IPS-20b (cell line): Measurements from ENCODE around the gene FHIT.

Source experiments
- H3K27ac ChIP-seq: one replicate; pipeline ENCODE4 v1.5.1; 2013; ENCODE audit warnings: low read length
- H3K27me3 ChIP-seq: 2 replicates; pipeline ENCODE4 v1.6.1; 2013; ENCODE audit warnings: mild to moderate bottlenecking, low read length, inconsistent platforms; ENCODE audit not compliant: insufficient read depth
- H3K36me3 ChIP-seq: 2 replicates; pipeline ENCODE4 v1.6.1; 2013; ENCODE audit warnings: low read depth, mild to moderate bottlenecking, inconsistent platforms, low read length, moderate library complexity; ENCODE audit not compliant: insufficient read depth
- H3K4me1 ChIP-seq: 2 replicates; pipeline ENCODE4 v1.6.1; 2013; ENCODE audit warnings: mild to moderate bottlenecking, control low read depth, inconsistent platforms, low read length, moderate library complexity; ENCODE audit not compliant: insufficient read depth
- H3K4me3 ChIP-seq: 2 replicates; pipeline ENCODE4 v1.5.1; 2013; ENCODE audit warnings: mild to moderate bottlenecking, low read length, inconsistent platforms
- H3K9ac ChIP-seq: 2 replicates; pipeline ENCODE4 v1.6.1; 2013; ENCODE audit warnings: low read depth, mild to moderate bottlenecking, inconsistent platforms, low read length, moderate library complexity
- H3K9me3 ChIP-seq: 2 replicates; pipeline ENCODE4 v1.6.1; 2013; ENCODE audit warnings: mild to moderate bottlenecking, low read depth, low read length, inconsistent platforms; ENCODE audit not compliant: insufficient read depth

FHIT gene

DNA sequence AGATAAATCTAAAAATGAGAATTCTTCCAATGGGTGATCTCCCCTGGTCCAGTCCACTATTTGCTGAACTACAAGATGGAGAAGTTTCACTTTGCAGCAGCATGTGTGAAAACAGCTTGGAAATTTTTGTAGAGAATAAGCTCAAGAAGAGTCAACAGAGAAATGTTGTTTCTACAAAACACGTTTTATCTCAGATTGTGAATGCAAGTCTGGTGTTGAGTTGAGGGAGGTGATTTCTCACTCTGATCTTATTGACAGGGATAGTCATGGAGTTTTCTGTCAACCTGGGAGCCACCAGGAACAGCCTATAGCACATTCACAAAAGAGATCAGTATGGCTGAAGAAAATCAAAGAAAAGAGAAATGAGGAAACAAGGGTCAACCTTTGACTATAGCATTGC lies 1220.3 kb downstream of the FHIT start:
- Histone ChIP-seq H3K27ac (no peak overlapping the region), H3K27me3 (no peaks in the 10 kb centered on the region), H3K9ac (no peak overlapping the region), H3K4me3 (no peak overlapping the region), H3K4me1 (no peaks in the 10 kb centered on the region), H3K36me3 (no peaks in the 10 kb centered on the region), H3K9me3 (no peaks in the 10 kb centered on the region)

DNA sequence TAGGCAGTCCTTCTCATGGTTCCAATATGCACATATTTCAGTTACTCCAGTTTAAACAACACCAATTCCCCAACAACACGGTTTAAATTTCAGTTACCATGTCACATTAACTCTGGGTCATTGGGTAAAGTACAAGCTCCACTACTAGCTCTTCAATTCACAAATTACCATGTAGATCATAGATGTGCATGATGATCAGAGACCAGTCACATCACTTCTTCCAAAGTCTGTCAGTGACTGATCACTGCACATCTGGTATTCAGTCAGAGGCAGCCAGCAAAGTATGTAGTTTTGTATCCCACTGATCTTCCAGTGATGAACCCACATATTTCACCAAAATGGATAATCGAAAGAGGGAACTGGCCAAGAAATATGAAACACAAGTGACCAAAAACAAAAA lies 1223.0 kb downstream of the FHIT start:
- no peaks in the 10 kb centered on the region for H3K36me3 ChIP-seq
- no peak overlapping the region for H3K4me3 ChIP-seq
- H3K27ac ChIP-seq: no peak overlapping the region
- H3K4me1 ChIP-seq: no peaks in the 10 kb centered on the region
- H3K9ac ChIP-seq: no peak overlapping the region
- no peaks in the 10 kb centered on the region for H3K27me3 ChIP-seq
- H3K9me3 ChIP-seq: no peaks in the 10 kb centered on the region

DNA sequence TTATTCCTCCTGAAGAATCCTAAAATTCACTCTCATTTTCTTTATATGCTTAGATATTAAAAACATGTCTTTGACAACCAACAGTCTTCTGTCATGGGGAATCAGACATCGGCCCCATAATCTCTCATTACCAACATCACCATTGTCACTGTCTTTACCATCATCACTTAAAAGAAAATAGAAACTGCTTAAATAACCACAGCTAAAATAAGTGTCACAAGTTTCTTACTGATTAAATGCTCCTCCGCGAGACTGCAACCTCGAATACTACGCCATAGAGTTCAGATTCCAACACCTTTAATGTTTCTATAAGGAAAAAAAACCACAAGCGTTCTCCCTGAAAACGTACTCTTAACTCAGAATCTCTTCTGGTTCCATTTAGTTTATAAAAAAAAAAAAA lies 1223.9 kb downstream of the FHIT start:
- Histone ChIP-seq H3K9ac (no peak overlapping the region), H3K4me3 (no peak overlapping the region), H3K27me3 (no peaks in the 10 kb centered on the region), H3K36me3 (no peaks in the 10 kb centered on the region), H3K4me1 (no peaks in the 10 kb centered on the region), H3K27ac (no peak overlapping the region), H3K9me3 (no peaks in the 10 kb centered on the region)

DNA sequence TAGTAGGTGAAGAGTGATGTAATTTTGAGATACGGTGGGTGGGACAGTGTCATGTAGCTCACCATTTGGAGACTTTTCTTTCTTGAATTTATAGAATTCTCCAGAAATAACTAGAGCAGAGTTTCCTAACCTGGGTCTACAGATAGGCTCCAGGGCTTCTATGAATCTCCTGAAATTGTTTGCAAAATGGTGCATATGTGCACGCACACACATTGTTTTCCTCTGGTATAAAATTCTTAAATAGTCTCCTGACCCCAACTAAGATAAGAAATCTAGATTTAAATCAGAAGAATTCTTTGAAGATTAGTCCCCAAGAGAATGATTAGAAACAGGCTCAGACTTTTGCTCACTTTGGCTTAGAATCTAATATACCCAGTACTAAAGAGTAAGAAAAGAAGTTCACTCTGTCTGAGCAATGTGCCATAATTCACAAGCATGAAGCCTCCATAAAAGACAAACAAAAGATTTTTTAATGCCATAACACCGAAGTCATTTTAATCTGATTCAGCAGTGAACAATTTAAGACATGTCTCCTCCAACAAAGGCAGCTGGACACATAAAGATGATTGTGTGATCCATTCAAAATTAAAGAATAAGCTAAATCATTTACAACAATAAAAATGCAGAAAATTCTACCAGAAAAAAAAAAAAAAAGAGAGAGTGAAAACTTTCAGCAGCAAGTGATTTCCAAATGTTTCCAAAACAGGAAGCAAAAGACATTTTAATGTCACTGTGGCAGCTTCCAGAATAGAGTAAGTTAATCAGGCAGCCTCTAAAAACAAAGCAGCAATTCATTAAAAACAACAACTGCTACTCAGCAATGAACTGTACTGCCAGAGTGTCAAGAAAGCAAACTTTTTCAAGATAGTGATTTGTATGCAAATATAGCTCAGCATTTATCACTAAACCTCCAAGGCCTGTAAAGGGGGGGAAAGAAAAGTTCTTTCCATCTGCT lies 1225.9 kb downstream of the FHIT start:
- Histone ChIP-seq H3K4me3 (no peak overlapping the region), H3K27me3 (no peaks in the 10 kb centered on the region), H3K9me3 (no peaks in the 10 kb centered on the region), H3K27ac (no peak overlapping the region), H3K9ac (no peak overlapping the region), H3K36me3 (no peaks in the 10 kb centered on the region), H3K4me1 (no peaks in the 10 kb centered on the region)

DNA sequence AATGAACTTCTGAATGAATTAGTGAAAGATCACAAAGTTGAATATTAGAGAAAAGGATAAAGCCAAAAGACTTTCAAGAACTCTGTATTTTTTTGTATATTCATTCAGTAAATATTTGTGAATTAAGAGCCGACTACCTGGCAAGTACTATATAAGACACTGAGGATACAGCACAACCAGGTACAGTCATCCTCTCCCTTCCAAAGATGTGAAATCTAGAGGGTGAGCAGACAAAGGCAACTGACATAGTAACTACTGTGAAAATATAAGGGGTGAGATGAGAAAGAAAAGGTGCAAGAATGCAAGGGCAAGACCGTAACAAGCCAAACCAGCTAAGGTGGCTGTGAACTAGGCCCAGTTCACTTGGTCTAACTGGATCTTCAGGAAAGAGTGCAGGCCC lies 1226.9 kb downstream of the FHIT start:
- no peaks in the 10 kb centered on the region for H3K4me1 ChIP-seq
- H3K9me3 ChIP-seq: no peaks in the 10 kb centered on the region
- H3K27ac ChIP-seq: no peak overlapping the region
- H3K4me3 ChIP-seq: no peak overlapping the region
- no peaks in the 10 kb centered on the region for H3K36me3 ChIP-seq
- H3K9ac ChIP-seq: no peak overlapping the region
- H3K27me3 ChIP-seq: no peaks in the 10 kb centered on the region

DNA sequence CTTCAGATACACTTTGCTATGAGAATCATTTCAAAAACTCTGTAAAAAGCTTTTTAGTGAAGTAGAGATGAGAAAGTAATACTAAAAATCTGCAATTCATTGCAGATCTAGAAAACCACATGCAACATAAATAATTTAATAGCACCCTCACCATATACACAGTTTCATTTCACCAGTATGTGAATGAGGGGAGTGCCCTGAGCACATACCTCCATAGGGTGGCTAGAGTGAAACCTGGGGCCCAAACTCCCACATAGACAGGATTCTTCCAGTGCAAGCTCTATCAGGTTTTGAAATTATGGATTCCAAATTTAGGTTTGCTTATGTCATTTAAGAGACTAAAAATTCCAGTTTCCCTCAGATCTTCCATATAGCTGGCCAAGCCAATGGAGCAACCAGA lies 1228.1 kb downstream of the FHIT start:
- Histone ChIP-seq H3K27ac (no peak overlapping the region), H3K9me3 (no peaks in the 10 kb centered on the region), H3K4me1 (no peaks in the 10 kb centered on the region), H3K9ac (no peak overlapping the region), H3K27me3 (no peaks in the 10 kb centered on the region), H3K4me3 (no peak overlapping the region), H3K36me3 (no peaks in the 10 kb centered on the region)

DNA sequence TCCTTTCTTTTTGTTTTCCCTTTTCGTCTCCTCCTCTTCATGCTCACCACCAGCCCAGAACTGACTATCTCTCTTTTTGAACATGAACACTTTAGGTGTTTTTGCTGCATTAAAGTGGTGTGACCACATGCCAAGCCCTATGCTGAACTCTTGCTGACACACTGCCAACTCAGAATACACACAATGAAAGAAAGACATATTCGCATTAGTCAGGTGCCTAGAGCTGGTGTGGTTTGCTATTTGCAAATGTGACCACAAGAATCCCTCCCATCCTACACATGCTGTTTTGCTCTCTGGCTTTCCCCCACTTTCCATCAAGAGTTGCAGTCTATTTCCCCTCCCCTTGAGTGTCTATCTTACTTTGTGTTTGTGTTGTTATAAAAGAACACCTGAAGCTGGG lies 1233.6 kb downstream of the FHIT start:
- H3K9ac ChIP-seq: no peak overlapping the region
- no peaks in the 10 kb centered on the region for H3K36me3 ChIP-seq
- H3K4me1 ChIP-seq: no peaks in the 10 kb centered on the region
- no peaks in the 10 kb centered on the region for H3K9me3 ChIP-seq
- no peak overlapping the region for H3K4me3 ChIP-seq
- H3K27ac ChIP-seq: no peak overlapping the region
- no peaks in the 10 kb centered on the region for H3K27me3 ChIP-seq

DNA sequence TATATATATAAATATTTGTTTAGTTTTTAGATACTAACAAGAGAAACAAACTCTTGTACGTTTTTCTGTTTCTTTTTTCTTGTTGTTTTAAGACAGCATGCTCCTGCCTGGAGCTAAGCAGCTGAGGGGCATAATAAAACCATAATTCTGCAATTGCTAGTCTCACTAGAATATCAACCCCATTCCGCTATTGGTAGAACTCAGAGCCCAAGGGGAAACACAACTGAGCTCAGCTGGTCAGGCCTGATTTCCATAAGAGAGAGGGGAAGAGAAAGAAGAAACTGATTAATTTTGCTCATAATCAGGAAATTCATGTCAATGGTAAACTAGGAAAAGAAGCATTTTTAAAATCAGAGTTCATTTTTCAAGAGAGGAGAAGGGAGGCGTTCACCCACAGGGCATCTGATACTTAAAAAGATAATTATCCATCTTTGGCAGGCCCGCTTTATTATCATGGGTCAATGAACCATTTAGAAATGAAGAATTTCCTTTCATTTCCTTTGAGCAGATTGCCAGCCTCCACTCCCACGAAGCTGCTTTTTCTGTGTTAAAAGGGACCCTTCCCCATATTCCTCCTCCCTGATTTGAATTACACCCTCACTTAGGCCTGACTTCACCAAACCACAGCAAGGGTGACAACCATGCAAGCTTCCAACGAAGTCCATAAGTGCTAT lies 1236.1 kb downstream of the FHIT start:
- H3K9ac ChIP-seq: no peak overlapping the region

DNA sequence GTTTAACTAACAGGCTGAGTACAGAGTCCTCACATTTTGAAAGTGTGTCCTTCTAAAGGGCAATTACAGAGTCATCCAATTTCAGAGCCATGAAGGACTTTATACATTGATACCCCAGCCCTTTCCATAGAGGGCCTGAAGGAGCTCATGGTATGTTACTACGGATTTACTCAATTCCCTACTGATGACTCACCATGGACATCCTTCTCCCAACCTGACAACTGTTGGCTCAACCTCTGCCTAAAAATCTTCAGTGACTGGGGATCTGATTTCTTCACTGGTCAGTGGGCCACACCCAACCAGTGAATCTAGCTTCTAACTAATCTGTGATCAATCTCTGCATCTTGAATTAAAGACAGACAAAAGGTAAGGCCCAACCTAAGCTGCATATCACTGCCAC lies 1238.0 kb downstream of the FHIT start:
- Histone ChIP-seq H3K9ac (no peak overlapping the region), H3K4me3 (no peak overlapping the region), H3K27ac (no peak overlapping the region), H3K27me3 (no peaks in the 10 kb centered on the region), H3K9me3 (no peaks in the 10 kb centered on the region), H3K36me3 (no peaks in the 10 kb centered on the region), H3K4me1 (peaks cover 15% of the 10 kb centered on the region)

More for the DNA sequence above, 1236.1 kb downstream of the FHIT start:
- Histone ChIP-seq H3K27me3 (no peaks in the 10 kb centered on the region), H3K36me3 (no peaks in the 10 kb centered on the region), H3K4me3 (no peak overlapping the region), H3K27ac (no peak overlapping the region), H3K9me3 (no peaks in the 10 kb centered on the region), H3K4me1 (peaks cover 10% of the 10 kb centered on the region)

DNA sequence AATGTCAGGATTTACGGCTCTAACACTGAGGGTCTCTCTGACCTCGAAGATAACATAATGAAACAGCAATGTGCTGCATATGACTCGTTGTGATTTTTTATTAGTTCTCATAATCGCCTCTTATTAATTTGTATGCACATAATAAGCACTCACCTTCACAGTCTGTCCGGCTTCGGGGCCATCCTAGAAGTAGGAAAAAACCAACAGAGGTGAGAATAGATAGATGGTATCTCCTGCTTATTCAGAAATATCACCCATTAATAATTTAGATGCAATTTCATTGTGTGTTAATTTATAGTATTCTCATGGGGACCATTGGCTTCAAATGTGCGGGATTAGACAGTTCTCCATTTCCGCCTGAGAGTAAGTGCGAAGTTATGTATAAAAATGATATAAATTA lies 1240.0 kb downstream of the FHIT start:
- peaks cover 15% of the 10 kb centered on the region for H3K4me1 ChIP-seq
- H3K27me3 ChIP-seq: no peaks in the 10 kb centered on the region
- H3K4me3 ChIP-seq: no peak overlapping the region
- H3K36me3 ChIP-seq: no peaks in the 10 kb centered on the region
- no peak overlapping the region for H3K27ac ChIP-seq
- H3K9ac ChIP-seq: no peak overlapping the region
- no peaks in the 10 kb centered on the region for H3K9me3 ChIP-seq

DNA sequence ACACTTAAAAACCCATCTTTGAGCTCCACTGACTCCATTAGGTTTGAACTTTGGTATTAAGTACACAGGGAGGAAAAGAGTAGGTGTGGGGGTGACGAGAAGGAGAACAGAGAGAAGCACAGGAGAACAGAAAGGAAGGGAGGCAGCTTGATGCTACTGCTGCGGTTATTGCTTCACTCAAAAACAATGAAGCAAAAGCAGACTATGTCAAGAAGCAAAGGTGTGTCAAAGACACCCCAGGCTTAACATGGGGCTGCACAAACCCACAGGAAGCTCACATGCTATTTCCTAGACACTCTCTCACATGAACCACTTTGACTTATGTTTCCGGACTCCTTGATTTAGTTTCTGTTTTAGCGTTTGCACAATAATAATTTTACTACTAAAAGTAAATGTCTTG lies 1240.5 kb downstream of the FHIT start:
- H3K27ac ChIP-seq: no peak overlapping the region
- H3K4me1 ChIP-seq: peaks cover 15% of the 10 kb centered on the region
- no peak overlapping the region for H3K9ac ChIP-seq
- H3K4me3 ChIP-seq: no peak overlapping the region
- H3K27me3 ChIP-seq: no peaks in the 10 kb centered on the region
- no peaks in the 10 kb centered on the region for H3K36me3 ChIP-seq
- H3K9me3 ChIP-seq: no peaks in the 10 kb centered on the region

DNA sequence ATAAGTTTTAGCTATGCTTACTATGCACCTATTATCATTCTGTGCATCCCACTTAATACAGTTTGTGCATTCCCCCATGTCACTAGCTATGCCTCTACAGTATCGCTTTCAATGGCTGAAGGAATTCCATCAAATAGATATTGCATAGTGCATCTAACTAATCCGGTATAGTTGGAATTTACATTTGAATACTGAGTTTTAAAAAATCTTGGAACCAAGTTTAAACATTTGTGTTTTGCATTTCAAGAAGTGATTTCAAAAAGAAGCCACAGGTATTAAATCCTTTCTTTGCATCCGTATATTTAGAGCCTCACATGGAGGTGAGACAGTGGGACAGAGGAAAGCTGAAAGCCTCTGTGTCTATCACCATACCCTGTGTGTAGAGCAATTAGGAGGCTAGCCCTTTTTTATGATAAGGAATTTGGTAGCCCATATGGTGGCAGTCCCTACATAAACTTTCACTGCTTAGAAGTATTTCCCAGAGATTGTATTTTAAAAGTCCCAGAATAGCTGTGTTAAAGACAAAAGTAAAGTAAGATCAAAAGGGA lies 1241.2 kb downstream of the FHIT start:
- Histone ChIP-seq H3K4me1 (peaks cover 15% of the 10 kb centered on the region), H3K27me3 (no peaks in the 10 kb centered on the region), H3K36me3 (no peaks in the 10 kb centered on the region), H3K4me3 (no peak overlapping the region; the same call in 1 of the 2 replicates), H3K27ac (no peak overlapping the region), H3K9me3 (no peaks in the 10 kb centered on the region), H3K9ac (0 out of 2 replicates have a peak overlapping the region, but pooled peaks have one; percentile 17)
